ENCODE results near the gene SLC48A1. TPM values are rescaled to one million over a fixed set of nuclear protein-coding genes. Genes with fewer than 3 reads are reported as not detected.

SLC48A1 gene
- total and polyA plus RNA-seq, 2 donors (not counting 1 experiment from before 2014, with no cell fraction given), result 9.0 to 18.7 TPM

- Histone ChIP-seq H3K9ac (ENCODE audit: insufficient read depth, low read length) (no peak overlapping the region), H2AFZ (ENCODE audit: low read length) (no peak overlapping the region), H3K27me3 (ENCODE audit: control insufficient read depth, insufficient read depth, low read length) (no peaks in the 10 kb centered on the region), H3K27ac (ENCODE audit: insufficient read depth, low read length) (no peak overlapping the region), H4K20me1 (ENCODE audit: control insufficient read depth, extremely low read depth, insufficient read depth, low read length) (no peaks in the 10 kb centered on the region), H3K79me2 (ENCODE audit: control insufficient read depth, insufficient read depth, low read length) (peaks cover 87% of the 10 kb centered on the region), H3K4me2 (ENCODE audit: extremely low read depth, insufficient read depth, low read length) (no peak overlapping the region), H3K36me3 (ENCODE audit: control insufficient read depth, insufficient read depth, low read length) (peaks cover 13% of the 10 kb centered on the region), H3K9me3 (ENCODE audit: control insufficient read depth, insufficient read depth, low read depth, low read length) (no peaks in the 10 kb centered on the region), H3K4me3 (replicated peaks in 1 of 4; ENCODE audit: control extremely low read depth in 1 of 4, insufficient read depth in 1 of 4, low read depth in 3 of 4, low read length in 4 of 4) (no peak overlapping the region), H3K4me1 (ENCODE audit: control insufficient read depth, extremely low read depth, insufficient read depth, low read length) (peaks cover 17% of the 10 kb centered on the region)
- TF ChIP-seq EZH2 (IDR thresholded peaks at IDR 0.05; ENCODE audit: low read length, missing control alignments), result no peak
- TF ChIP-seq, protein P1, sequence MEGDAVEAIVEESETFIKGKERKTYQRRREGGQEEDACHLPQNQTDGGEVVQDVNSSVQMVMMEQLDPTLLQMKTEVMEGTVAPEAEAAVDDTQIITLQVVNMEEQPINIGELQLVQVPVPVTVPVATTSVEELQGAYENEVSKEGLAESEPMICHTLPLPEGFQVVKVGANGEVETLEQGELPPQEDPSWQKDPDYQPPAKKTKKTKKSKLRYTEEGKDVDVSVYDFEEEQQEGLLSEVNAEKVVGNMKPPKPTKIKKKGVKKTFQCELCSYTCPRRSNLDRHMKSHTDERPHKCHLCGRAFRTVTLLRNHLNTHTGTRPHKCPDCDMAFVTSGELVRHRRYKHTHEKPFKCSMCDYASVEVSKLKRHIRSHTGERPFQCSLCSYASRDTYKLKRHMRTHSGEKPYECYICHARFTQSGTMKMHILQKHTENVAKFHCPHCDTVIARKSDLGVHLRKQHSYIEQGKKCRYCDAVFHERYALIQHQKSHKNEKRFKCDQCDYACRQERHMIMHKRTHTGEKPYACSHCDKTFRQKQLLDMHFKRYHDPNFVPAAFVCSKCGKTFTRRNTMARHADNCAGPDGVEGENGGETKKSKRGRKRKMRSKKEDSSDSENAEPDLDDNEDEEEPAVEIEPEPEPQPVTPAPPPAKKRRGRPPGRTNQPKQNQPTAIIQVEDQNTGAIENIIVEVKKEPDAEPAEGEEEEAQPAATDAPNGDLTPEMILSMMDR (conservative IDR thresholded peaks at IDR 0.05 in 1 of 2, IDR thresholded peaks at IDR 0.05 in 1 of 2; ENCODE audit: low read depth in 1 of 2, low read length in 2 of 2), result peak; percentile 17 to 33
- no peak for DNase-seq (ENCODE audit: low read depth in 2 of 2)
These were observed 29.3 kb downstream of the SLC48A1 start for GRCh38 chr12:47802312-47802711.

DNA sequence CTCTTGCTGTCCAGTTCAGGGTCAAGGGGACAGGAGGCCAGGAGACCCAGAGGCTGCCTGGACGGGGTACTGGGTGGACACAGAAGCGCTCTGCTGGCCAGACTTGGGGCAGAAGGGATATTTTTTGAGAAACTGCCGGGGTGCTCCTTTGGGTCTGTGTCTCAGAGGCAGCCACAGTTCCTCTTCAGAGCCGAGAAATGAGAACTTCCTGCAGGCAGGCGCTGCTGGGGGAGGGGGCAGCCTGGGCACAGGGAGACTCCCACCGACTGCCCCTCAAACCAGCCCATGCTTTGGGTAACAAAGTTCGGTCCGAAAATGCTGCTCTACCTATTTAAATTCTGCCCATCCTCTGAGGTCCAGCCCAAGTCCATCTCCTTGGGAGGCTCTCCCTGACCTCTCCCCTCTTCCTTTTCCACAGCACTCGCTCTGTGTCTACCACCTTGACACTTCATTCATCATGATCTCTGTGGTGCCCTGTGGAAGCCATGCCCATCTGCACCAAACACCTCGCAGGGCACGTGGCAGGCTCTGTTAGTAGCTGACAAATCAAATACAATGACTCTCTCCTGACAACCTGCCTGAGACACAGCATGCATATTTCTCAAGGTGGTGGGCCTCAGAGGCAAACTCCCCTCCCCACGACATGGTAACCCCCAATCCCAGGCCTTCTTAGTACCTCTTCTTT lies 30.3 kb downstream of the SLC48A1 start:
- peaks cover 25% of the 10 kb centered on the region for H3K4me1 ChIP-seq (ENCODE audit: control insufficient read depth, extremely low read depth, insufficient read depth, low read length)
- no peak for TF ChIP-seq EZH2 (IDR thresholded peaks at IDR 0.05; ENCODE audit: low read length, missing control alignments)
- TF ChIP-seq, protein P1 (conservative IDR thresholded peaks at IDR 0.05 in 1 of 2, IDR thresholded peaks at IDR 0.05 in 1 of 2; ENCODE audit: low read depth in 1 of 2, low read length in 2 of 2), result no peak
- H3K4me2 ChIP-seq (ENCODE audit: extremely low read depth, insufficient read depth, low read length), result no peak overlapping the region
- H3K9me3 ChIP-seq (ENCODE audit: control insufficient read depth, insufficient read depth, low read depth, low read length), result no peaks in the 10 kb centered on the region
- H3K36me3 ChIP-seq (ENCODE audit: control insufficient read depth, insufficient read depth, low read length), result peaks cover 8% of the 10 kb centered on the region
- no peak overlapping the region for H3K4me3 ChIP-seq (replicated peaks in 1 of 4; ENCODE audit: control extremely low read depth in 1 of 4, insufficient read depth in 1 of 4, low read depth in 3 of 4, low read length in 4 of 4)
- no peak overlapping the region for H3K27ac ChIP-seq (ENCODE audit: insufficient read depth, low read length)
- no peaks in the 10 kb centered on the region for H4K20me1 ChIP-seq (ENCODE audit: control insufficient read depth, extremely low read depth, insufficient read depth, low read length)
- H3K79me2 ChIP-seq (ENCODE audit: control insufficient read depth, insufficient read depth, low read length), result peaks cover 98% of the 10 kb centered on the region
- no peak for DNase-seq (ENCODE audit: low read depth in 2 of 2)
- no peak overlapping the region for H3K9ac ChIP-seq (ENCODE audit: insufficient read depth, low read length)
- no peaks in the 10 kb centered on the region for H3K27me3 ChIP-seq (ENCODE audit: control insufficient read depth, insufficient read depth, low read length)
- no peak overlapping the region for H2AFZ ChIP-seq (ENCODE audit: low read length)

GRCh38 chr12:47804171-47804570 lies 31.1 kb downstream of the SLC48A1 start:
- no peak overlapping the region for H3K9ac ChIP-seq (ENCODE audit: insufficient read depth, low read length)
- H3K9me3 ChIP-seq (ENCODE audit: control insufficient read depth, insufficient read depth, low read depth, low read length), result no peaks in the 10 kb centered on the region
- H3K36me3 ChIP-seq (ENCODE audit: control insufficient read depth, insufficient read depth, low read length), result peaks cover 5% of the 10 kb centered on the region
- no peak overlapping the region for H2AFZ ChIP-seq (ENCODE audit: low read length)
- H3K27me3 ChIP-seq (ENCODE audit: control insufficient read depth, insufficient read depth, low read length), result no peaks in the 10 kb centered on the region
- no peak overlapping the region for H3K27ac ChIP-seq (ENCODE audit: insufficient read depth, low read length)
- H3K79me2 ChIP-seq (ENCODE audit: control insufficient read depth, insufficient read depth, low read length), result peaks cover 99% of the 10 kb centered on the region
- TF ChIP-seq, protein P1 (conservative IDR thresholded peaks at IDR 0.05 in 1 of 2, IDR thresholded peaks at IDR 0.05 in 1 of 2; ENCODE audit: low read depth in 1 of 2, low read length in 2 of 2), result no peak
- no peak for TF ChIP-seq EZH2 (IDR thresholded peaks at IDR 0.05; ENCODE audit: low read length, missing control alignments)
- no peak overlapping the region for H3K4me2 ChIP-seq (ENCODE audit: extremely low read depth, insufficient read depth, low read length)
- no peaks in the 10 kb centered on the region for H4K20me1 ChIP-seq (ENCODE audit: control insufficient read depth, extremely low read depth, insufficient read depth, low read length)
- H3K4me1 ChIP-seq (ENCODE audit: control insufficient read depth, extremely low read depth, insufficient read depth, low read length), result peaks cover 33% of the 10 kb centered on the region
- DNase-seq (ENCODE audit: low read depth in 2 of 2), result no peak
- no peak overlapping the region for H3K4me3 ChIP-seq (replicated peaks in 1 of 4; ENCODE audit: control extremely low read depth in 1 of 4, insufficient read depth in 1 of 4, low read depth in 3 of 4, low read length in 4 of 4)
